NOMO-1 (cell line): ENCODE measurements around the gene ITIH2.

Experiments used
- DNase-seq, 2 experiments: peaks; one replicate each; lab custom pipeline; 2025; ENCODE audit not compliant: unreplicated experiment in 2 of 2; lab: John Stamatoyannopoulos, UW

ITIH2 gene

DNA sequence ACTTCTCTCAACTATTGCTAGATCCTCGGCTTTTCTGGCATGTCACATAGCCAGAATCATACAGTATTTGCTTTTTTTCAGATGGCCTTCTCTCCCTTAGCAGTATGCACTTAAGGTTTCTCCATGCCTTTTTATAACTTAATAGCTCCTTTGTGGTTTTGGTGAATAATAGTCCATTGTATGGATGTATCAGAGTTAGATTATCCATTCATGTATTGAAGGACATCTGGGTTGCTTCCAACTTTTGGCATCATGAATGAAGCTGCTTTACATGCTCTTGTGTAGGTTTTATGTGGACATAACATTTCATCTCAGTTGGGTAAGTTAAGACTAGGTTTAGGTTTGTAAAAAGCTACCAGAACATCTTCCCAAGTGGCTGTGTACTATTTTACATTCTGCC, 89.4 kb downstream of the ITIH2 start:
- no peak for DNase-seq

- DNase-seq = no peak
Measured at GRCh38 chr10:7794251-7795026, 91.3 kb downstream of the ITIH2 start.

- DNase-seq = no peak
Measured at GRCh38 chr10:7795605-7796004, 92.5 kb downstream of the ITIH2 start.

DNA sequence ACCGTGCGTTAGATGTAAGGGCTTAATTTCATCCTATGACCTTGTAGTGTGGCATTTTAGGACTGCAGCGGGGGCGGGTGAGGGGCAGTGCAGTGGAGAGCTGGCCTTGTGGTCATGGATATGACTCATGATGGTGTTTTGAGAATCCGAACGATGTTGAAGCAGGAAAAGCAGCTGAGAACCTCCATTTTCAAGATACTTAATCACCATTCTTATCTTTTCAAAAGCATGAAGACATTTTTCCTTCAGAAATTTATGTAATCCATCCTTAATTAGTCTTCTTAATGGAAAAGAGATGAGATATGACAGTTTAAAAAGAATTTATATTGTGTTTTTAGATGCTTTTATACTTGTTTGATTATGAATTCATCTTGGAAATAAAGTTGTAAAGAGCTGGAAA, 94.5 kb downstream of the ITIH2 start:
- DNase-seq = no peak
